G401.6 (cell line): ENCODE results near the gene TMSB4Y.

ENCODE experiments used
- FAIRE-seq: peaks from 2 replicates; lab custom pipeline; 2012; peaks lifted over from hg19 to GRCh38; lab: Jason Lieb, UNC

Gene TMSB4Y

GRCh38 chrY:13703568-13703968 is at the start of gene TMSB4Y:
Gene TMSB4Y, plus strand, starts transcription at chrY:13703899.
- FAIRE-seq, result no peak

- FAIRE-seq, result no peak
Measured at GRCh38 chrY:13664162-13664561, 39.5 kb upstream of the TMSB4Y start.

- FAIRE-seq, result no peak
Measured at GRCh38 chrY:13671122-13671521, 32.6 kb upstream of the TMSB4Y start.

GRCh38 chrY:13702276-13702675 is 1.4 kb upstream of the TMSB4Y start:
- FAIRE-seq, result no peak

DNA sequence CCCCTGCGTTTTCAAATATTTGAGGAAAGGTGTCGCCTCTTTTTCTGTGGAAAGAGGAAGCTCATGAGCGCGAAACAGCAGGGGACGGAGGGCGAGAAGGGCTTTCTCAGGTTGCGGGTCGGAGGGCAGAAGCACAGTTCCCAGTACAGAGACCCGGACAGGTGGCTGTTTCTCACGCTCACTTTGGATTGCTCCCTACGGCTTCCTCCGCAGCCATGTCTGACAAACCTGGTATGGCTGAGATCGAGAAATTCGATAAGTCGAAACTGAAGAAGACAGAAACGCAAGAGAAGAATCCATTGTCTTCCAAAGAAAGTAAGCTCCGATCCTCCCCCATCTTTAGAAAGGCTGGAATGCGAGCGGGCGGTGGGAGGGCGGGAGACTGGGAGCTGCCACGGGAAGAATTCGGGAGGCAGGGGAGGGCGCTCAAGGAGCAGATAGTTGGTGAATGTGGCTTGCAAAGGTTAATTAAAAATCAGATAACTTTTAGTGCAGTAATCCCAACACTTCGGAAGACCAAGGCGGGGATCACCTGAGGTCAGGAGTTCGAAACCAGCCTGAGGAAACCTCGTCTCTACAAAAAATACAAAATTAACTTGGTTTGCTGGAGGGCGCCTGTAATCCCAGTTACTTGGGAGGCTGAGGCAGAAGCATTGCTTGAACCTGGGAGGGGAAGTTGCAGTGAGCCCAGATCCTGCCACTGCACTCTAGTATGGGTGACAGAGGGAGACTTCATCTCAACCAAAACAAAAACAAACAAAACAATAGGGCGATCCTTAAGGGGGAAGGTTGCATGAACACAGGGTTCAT is 627 bp downstream of the TMSB4Y start:
- peak; percentile 83 for FAIRE-seq

DNA sequence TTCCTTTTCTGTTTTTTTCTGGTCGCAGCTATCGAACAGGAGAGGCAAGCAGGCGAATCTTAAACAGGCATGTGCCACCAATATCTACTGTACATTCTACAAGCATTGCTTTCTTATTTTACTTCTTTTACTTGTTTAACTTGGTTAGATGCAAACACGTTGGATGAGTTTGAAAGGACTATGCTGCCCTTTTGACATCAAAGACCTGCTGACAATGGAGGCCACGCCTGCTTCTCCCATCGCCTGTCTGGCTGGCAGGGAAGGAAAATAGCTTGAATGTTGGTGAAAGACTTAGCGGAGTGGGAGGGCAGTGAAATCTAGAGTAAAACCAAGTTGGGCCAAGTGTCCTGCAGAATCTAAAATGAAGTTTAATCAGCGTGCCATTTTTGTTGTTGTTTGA is 1.5 kb downstream of the TMSB4Y start:
- no peak for FAIRE-seq

DNA sequence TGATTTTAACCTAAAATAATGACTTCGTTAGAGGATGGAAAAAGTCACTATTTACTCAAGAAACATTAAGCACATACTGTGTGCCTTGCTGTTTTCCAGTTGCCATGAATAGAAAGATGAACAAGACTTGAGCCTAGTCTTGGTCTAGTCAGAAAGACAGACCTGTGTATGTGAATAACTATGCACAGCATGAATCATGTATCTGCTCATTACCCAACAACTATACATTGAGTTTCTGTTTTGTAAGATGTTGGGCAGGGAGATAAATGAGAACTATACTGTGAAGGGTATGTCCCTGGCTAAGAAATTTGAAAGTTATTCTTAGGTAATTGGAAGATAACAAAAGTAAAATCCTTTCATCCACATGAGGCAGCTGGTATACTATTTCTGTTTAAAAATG is 4.3 kb downstream of the TMSB4Y start:
- no peak for FAIRE-seq

DNA sequence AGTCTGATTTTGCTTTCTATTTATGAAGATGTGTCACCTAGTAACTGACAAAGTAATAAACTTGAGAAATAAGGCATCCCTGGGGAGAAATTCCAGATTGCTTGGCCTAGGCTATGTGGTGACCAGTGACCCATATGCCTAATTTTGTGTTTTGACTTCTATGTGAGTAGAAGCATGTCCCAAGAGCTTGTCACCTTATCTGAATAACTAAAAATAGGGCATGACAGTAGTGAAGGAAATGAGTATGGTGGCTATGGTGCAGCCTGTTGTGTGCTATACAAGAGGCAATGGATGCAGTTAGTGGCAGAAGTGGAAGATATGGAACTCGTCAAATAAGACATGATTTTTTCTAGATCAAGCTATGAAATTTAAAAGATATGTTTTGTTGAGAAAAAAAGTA is 15.3 kb downstream of the TMSB4Y start:
- FAIRE-seq, result no peak

DNA sequence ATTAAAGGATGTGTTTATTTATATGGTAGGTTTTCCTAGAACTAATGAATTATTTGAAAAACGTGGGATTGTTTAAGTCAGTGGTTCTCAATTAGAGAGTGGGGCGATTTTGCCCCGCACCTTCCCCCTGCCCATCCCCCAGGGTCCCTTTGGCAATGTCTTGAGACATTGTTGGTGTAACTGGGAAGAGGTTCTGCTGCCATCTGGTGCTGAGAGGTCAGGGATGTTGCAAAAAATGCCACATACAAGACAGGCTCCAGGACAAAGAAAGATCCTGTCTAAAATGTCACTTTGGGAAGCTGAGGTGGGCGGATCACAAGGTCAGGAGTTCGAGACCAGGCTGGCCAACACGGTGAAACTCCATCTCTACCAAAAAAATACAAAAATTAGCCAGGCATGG is 25.8 kb downstream of the TMSB4Y start:
- no peak for FAIRE-seq

DNA sequence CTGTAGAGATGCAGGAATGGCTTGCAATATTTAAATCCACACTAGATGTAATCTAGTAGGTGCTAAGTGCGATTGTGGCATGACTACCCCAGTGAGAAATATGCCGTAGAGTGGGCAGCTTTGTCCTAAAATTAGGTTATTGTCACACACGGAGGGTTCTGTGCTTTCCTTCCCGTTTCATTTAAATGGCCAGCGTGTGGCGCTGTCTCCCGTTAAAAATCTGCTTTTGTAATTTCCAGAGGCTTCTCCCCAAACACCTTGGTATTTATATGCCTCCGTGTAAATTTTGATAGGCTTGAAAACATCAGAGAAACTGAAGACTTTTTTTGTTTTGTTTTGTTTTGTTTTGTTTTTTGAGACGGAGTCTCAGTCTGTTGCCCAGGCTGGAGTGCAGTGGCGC is 34.9 kb downstream of the TMSB4Y start:
- FAIRE-seq, result peak; percentile 60

DNA sequence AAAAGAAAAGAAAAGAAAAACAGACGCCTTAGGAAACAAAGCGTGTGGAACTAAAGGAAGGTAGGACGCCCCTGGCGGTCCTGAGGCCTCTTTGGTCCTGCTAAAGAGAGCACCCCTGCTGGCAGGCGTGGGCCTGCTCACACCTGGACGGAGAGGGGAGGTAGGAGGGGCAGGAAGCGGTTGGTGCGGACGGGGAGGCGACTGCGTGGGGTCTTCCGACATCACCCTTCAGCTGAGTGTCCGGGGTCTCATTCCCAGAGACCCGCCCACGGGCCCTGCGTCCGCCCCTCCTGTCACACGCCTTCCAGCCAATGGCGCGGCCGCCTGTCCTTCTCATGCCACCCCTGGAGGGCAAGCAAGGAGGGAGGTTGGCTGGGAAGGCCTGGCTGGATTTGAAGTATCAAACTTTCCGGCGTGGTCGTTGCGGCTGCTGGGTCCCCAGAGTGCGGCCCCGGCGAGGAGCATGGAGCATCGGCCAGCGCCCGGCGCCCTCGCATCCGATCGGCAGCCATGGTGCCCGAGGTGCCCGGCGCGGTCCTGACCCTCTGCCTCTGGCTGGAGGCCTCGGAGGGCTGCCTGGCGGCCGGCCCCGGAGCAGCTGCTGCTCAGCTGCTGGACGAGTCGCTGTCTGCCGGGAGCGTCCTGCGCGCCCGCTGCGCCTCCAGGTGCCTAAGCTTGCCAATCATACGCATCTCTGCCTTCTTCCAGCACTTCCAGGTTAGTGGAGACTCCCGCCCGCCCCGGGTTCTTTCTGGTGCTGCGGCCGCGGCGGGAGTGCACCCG is 47.8 kb downstream of the TMSB4Y start:
- FAIRE-seq, result peak; percentile 96

- FAIRE-seq, result no peak
Measured at GRCh38 chrY:13754661-13755060, 51.0 kb downstream of the TMSB4Y start.
